GM18517 (cell line): ENCODE results near the gene TEDC2.
"Not testable (repeated sequence)": the region's sequence is repeated elsewhere in the genome, so short reads cannot be mapped to it uniquely, and the experiment has no call there.

Experiments
- ATAC-seq: cut with Tn5 transposase; IDR thresholded peaks from one replicate; pipeline ENCODE4 v1.9.1; 2021; ENCODE audit warnings: mild to moderate bottlenecking, moderate library complexity; ENCODE audit not compliant: unreplicated experiment

Gene TEDC2

DNA sequence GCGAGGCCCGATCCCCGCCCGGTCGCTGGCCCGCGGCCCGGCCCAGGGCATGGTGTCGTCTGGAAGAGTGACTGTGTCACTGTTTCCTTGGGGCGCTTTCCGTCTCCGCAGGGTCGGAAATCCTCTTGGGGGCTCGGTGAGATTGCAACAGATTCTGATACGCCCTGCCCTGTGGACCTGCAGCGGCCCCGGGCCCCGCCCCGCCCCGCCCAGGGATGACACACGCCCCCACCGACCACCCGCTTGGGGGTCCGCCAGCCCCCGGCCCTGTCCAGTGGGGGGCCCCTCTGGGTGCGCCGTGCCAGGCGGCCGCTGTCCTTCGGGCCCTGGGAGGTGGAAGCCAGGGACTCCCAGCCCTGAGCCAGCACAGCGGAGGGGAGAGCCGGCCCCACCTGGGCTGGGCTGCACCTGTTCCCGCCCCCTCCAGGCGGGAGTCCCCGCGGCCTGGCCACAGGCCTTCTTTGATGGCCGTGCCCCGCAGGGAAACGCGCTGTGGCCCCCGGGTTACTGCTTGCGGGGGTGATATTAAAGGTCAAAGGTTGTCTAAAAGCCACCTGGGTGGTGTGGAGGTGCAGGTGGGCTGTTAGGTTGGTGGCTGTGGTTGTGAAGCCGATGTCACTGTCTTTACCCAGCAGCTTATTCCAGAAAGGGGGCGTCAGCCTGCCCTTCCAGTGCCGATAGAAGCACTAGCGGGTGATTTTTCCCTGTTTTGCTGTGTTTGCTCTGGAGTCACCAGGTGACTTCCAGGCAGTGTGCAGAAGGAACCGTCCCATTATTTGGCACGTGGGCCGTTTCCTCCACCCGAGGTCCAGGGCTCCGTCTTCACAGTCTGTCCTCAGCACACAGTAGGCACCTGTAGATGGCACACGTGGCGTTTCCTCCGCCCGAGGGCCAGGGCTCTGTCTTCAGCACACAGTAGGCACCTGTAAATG is 15.8 kb downstream of the TEDC2 start:
- ATAC-seq, result no peak

- ATAC-seq, result no peak
Observed at GRCh38 chr16:2476345-2476720, 16.4 kb downstream of the TEDC2 start.

DNA sequence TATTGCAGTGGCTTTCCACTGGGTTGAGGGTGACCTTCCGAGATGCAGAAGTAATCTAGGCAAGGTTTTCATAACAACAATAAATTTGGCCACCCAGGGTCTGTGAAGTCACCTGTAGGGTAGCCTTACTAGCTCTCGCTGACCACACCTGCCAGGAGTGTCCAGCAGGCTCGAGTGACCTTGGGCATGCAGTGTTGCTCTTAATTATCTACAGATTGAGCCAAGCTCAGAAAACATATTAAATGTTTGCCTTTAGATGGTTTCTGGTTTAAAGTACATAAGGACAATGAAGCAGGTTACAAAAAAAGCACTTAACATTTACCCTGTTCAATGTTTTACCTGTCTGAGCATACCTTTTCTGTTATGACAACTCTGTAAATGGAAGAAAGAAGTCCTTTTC is 16.8 kb downstream of the TEDC2 start:
- ATAC-seq, result no peak

DNA sequence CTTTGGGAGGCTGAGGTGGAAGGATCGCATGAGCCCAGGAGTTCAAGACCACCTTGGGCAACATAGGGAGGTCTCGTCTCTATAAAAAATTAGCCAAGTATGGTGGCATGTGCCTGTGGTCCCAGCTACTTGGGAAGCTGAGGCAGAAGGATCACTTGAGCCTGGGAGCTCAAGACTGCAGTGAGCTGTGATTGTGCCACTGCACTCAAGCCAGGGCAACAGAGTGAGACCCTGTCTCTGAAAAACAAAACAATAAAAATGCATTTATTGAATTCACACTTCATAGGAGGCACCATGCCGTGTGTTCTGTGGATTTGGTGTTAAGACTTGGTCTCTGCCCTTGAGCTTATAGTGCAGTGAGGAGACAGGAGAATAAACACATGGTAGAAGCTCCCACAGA is 17.4 kb downstream of the TEDC2 start:
- no peak for ATAC-seq

DNA sequence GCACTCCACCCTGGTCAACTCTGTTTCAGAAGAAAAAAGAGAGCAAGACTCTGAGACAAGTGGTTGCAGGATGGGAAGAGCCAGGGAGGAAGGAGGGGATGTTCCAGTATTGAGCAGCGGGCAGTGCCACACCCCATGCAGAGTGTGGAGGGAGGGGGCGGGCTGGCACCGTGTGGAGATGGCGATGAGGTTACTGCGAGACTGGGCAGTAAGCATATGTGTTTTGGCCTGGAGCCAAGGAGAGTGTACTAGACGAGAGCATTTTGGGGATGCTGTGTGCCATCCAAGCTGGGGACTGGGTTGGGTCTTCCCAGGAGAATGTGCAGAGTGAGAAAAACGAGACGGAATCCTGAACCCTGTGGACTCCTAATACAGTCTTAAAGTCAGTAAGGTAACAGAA is 18.4 kb downstream of the TEDC2 start:
- no peak for ATAC-seq

DNA sequence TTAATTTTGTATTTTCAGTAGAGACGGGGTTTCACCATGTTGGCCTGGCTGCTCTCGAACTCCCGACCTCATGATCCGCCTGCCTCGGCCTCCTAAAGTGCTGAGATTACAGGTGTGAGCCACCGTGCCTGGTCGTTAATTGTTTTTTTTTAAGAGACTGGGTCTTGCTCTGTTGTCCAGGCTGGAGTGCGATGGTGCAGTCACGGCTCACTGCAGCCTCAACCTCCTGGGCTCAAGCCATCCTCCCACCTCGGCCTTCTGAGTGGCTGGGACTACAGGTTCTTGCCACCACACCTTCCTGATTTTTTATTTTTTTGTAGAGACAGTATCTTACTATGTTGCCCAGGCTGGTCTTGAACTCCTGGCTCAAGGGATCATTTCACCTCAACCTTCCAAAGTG is 20.1 kb downstream of the TEDC2 start:
- not testable (repeated sequence) for ATAC-seq

- ATAC-seq, result no peak
Observed at GRCh38 chr16:2480948-2481347, 21.0 kb downstream of the TEDC2 start.

GRCh38 chr16:2481676-2482075 is 21.8 kb downstream of the TEDC2 start:
- ATAC-seq, result no peak

- no peak for ATAC-seq
Observed at GRCh38 chr16:2482249-2482648, 22.3 kb downstream of the TEDC2 start.

DNA sequence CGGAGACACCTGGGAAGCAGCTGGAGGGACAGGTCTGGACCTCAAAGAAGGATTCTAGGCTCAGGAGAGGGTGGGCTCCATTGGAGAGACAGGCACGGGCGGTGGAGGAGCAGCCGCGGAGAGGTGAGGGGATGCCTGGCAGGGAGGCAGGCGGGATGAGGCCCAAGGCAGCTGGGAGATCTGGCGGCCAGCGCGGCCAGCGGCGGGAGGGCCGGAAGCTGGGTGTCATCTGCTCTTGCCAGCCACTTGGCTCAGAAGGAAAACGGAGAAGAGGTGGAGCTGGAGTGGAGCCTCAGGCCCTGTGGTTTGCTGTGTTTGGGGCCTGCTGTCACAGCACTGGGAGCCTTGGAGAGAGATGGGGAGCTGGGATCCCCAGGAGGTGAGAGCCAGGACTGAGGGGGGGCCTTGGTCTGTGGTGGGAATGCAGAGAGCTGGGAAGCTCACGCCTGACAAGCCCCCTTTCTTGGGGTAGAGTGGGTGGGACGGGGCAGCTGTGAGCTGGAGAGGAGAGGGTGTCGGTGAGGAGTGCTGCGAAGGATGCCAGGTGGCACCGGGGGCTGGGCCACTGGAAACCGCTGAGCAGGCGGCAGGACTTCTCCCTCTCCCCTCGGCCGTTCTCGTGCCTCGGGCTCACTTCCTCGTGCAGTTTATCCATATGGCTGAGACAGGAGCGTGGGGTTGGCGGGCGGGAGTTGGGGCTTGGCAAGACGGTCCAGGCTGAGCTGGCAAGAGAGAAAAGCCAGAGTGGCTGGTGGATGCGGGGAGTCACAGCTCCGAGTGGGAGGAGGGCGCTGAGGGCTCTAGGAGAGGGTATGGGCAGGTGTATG is 23.0 kb downstream of the TEDC2 start:
- ATAC-seq, result no peak

DNA sequence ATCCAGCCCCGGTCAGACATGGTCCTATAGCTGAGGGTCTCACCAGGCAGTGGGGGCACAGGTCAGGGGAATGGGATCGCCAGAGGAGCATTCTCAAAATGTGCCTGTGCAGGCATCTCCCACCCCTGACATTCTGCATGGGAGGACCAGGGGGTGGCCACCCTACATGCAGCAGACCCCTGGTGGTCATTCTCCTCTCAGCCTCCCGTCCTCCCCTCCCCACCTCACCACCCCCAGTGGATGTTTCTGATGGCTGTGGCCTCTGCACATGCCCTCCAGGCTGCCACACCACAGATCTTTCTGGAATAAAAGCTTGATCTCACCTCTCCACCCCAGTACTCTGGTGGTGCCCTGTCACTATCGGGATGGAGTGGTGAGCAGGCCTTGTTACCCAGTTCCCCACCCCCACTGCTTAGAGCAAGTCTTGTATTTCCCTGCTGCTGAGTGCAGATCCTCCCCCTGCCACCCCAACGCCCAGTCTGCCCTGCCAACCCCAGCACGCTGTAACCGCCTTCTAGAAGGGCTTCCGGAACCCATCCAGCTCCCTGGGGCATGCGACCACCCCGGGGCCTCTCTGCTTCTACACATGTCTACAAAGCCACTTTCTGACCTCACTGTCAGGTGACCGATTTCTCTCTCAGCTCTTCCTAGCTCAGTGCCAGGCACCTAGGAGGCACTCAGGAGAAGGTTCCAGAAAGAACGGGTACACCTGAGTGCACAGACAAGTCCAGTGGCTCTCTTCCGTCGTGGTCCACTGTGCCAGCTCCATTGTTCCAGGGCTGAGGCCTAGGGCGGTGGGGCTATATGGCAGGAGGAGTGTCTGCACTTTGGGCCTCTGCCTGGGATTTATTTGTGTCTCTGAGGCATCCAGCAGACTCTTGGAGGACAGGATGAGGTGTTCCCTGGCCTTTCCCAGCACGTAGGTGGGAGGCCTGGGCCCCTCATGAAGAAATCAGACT is 24.3 kb downstream of the TEDC2 start:
- no peak for ATAC-seq

DNA sequence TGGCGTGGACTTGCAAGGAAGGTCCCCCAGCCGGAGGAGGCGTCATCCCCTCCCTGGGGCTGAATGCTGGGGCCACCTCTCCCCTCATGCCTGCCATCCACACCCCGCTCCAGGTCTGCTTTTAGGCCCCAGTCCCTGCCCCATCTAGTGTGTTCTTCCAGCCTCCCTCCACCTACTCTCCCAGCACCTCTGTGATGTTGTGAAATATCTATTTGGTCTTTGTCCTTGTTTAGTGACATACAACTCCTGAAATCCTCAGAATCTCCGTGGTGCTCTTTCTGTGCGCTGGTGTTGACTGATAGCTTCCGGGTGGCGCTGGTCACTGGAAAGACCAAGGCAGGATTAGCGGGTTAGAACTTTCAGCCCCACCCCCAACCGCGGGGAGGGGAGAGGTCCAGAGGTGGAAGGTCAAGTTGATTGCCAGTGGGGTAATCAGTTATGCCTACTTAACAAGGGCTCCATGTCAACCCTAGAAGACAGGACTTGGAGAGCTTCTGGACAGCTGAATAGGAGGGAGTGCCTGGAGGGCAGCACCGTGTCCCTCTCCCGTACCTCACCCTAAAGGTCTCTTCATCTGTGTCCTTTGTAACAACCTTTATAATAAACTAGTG is 25.1 kb downstream of the TEDC2 start:
- ATAC-seq, result no peak

GRCh38 chr16:2485811-2486507 is 26.1 kb downstream of the TEDC2 start:
- ATAC-seq, result no peak

DNA sequence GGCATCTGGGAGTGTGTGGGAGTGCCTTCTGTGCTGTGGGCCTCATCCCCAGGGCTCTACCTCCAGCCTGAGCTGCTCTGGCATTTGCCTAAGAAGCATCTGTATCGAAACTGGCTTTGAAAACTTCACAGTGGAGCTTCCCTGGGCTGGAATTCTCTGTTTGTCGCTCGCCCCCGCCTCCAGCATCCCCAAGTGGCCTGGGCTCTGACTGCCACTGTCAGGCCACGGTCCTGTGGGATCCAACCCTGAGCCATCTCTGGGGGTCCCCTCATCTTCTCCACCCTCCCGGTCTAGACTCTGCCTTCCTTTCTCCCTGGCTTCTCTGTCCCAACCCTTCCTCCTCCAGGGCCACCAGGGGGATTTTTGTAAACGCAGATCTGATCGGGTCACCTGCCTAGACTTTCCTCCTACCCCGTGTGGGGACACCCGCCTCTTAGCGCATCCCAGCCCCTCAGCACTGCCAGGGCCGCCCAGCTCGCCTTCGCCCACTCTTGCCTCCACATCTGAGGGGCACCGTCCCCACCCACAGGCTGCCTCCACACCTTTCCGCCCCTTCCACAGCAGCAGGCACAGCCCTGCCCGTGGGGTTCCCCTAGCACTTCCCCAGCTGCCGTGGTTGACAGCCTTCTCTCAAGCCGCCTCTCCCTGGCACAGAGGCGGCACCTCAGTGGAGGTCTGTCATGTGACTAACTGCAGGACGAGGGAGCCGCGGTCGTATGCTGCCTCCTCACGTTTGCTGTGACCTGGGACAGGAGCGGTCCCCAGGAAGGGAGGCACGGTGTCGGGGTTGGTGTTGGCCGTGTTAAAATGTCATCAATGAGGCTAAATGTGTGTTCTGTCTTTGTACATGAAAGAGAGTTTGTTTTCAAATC is 27.0 kb downstream of the TEDC2 start:
- peak; percentile 63 for ATAC-seq

DNA sequence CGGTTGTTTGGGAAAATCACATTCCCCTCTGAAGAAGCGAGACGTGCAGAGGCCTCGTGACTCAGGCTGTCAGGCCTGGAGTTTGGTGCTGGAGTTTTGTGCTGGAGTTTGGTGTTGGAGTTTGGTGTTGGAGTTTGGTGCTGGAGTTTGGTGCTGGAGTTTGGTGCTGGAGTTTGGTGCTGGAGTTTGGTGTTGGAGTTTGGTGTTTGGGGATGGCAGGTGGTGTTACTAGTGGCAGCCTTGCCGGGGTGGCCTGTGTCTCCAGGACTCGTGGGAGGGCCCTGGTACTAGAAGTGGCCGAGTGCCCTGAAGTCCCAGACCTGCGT is 27.6 kb downstream of the TEDC2 start:
- ATAC-seq, result no peak

DNA sequence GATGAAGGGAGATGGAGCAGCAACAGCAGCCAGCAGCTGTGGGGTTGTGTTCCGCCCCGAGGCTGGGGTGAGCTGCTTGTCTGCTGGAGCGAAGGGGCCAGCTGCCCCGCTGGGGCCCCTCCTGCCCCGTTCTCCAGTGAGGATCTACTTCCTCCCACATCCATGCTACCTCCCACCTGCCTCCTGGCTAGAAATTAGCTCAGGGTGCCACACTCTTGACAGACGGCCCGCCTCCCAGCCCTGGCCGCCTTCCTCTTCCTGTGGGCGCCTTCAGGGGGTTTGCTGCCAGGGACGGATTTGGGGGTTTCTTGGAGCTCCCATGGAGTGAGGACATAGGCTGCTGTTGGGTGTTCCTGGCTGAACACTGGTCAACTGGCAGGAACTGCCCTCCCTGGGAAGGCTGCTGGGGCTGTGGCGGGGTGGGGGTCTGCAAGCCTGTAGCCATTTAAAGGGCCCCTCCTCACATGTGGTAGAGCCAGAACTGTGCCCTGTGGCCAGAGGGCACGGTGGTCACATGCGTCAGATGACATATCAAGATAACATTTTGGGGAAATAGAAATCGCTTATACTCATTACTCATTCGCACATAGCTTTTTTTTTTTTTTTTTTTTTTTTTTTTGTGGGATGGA is 28.1 kb downstream of the TEDC2 start:
- no peak for ATAC-seq

- no peak for ATAC-seq
Observed at GRCh38 chr16:2489581-2489980, 29.7 kb downstream of the TEDC2 start.
